HL-60 (cell line): Measurements from ENCODE around the gene EFCAB8.

Source experiments
- CTCF ChIP-seq: IDR thresholded peaks from one replicate; pipeline ENCODE4 v1.5.1; 2011; ENCODE audit warnings: low read length, control low read depth, inconsistent platforms; ENCODE audit not compliant: insufficient read depth
- GABPA ChIP-seq: IDR thresholded peaks from 2 replicates; pipeline ENCODE4 v1.6.1; 2012; ENCODE audit warnings: low read depth

- TF ChIP-seq CTCF: no peak
- no peak for TF ChIP-seq GABPA
Observed at GRCh38 chr20:32894711-32895355, 36.1 kb downstream of the EFCAB8 start.
